B cell (primary cell): ENCODE results near the gene TGDS. TPM values are rescaled to one million over a fixed set of nuclear protein-coding genes. Genes with fewer than 3 reads are reported as not detected.
"Not testable (repeated sequence)": the region's sequence is repeated elsewhere in the genome, so short reads cannot be mapped to it uniquely, and the experiment has no call there.

ENCODE experiments used
- ATAC-seq: fragments of 200-7000 bp; cut with Tn5 transposase; one replicate; pipeline ENCODE4 v1.10.0; 2021; ENCODE audit warnings: low read depth, mild to moderate bottlenecking, moderate number of reproducible peaks, moderate library complexity
- CTCF ChIA-PET: fragments of 350-600 bp; sonication (Branson Sonifier 250); formaldehyde crosslinking; loops from one replicate; lab custom pipeline; 2021; ENCODE audit warnings: antibody characterized with exemption, inconsistent platforms; lab: Charles Lee
- POLR2A ChIA-PET: fragments of 350-600 bp; sonication (Branson Sonifier 250); formaldehyde crosslinking; loops from one replicate; lab custom pipeline; 2021; ENCODE audit warnings: antibody characterized with exemption; lab: Charles Lee
- DNase-seq: peaks from one replicate; pipeline ENCODE4 v3.0.0; 2013
- H2AFZ ChIP-seq: 2 replicates; pipeline ENCODE4 v1.6.1; 2012; ENCODE audit warnings: mild to moderate bottlenecking, low read depth, low read length; ENCODE audit not compliant: insufficient read depth, poor library complexity, severe bottlenecking
- H3K27ac ChIP-seq, 2 donors: 1 replicate in 1 of 2; 2 replicates in 1 of 2; pipeline ENCODE4 v1.5.1; 2012 to 2013; ENCODE audit warnings: low read length in 2 of 2, mild to moderate bottlenecking in 2 of 2, moderate library complexity in 1 of 2
- H3K27me3 ChIP-seq, 4 experiments: fragments of 200-600 bp in 1 of 4; sonication (generic) in 1 of 4; replicated peaks in 1 of 4; 1 replicate in 2 of 4; 2 replicates in 2 of 4; pipeline versions ENCODE4 v1.6.1 to v1.7.0; 2013 to 2016; ENCODE audit warnings: low read length in 3 of 4, mild to moderate bottlenecking in 2 of 4, mixed read lengths in 1 of 4, moderate library complexity in 1 of 4; ENCODE audit not compliant: insufficient read depth in 4 of 4, control insufficient read depth in 3 of 4; ENCODE audit errors: control extremely low read depth in 1 of 4
- H3K36me3 ChIP-seq, 2 experiments: replicated peaks in 1 of 2; 1 replicate in 1 of 2; 2 replicates in 1 of 2; pipeline versions ENCODE4 v1.6.1 to v1.7.1; 2013; ENCODE audit warnings: low read length in 1 of 2; ENCODE audit not compliant: insufficient read depth in 2 of 2, control insufficient read depth in 1 of 2; ENCODE audit errors: control extremely low read depth in 1 of 2, extremely low read depth in 1 of 2
- H3K4me1 ChIP-seq, 2 donors: fragments of 200-600 bp in 1 of 2; sonication (generic) in 1 of 2; 1 replicate in 1 of 2; 2 replicates in 1 of 2; pipeline versions ENCODE4 v1.5.1 to v1.6.1; 2013 to 2017; ENCODE audit warnings: low read length in 2 of 2; ENCODE audit not compliant: control insufficient read depth in 2 of 2, insufficient read depth in 2 of 2
- H3K4me2 ChIP-seq: replicated peaks from 2 replicates; pipeline ENCODE3; 2012; ENCODE audit warnings: mild to moderate bottlenecking, low read depth, low read length; ENCODE audit not compliant: poor library complexity, severe bottlenecking
- H3K4me3 ChIP-seq, 5 experiments: fragments of 200-600 bp in 1 of 5; sonication (generic) in 1 of 5; 1 replicate in 3 of 5; 2 replicates in 2 of 5; pipeline versions ENCODE4 v1.5.1 to v1.7.0; 2011 to 2016; ENCODE audit warnings: low read length in 4 of 5, mild to moderate bottlenecking in 4 of 5, low read depth in 2 of 5, control low read depth in 1 of 5, moderate library complexity in 1 of 5; ENCODE audit not compliant: insufficient read depth in 1 of 5; ENCODE audit errors: control extremely low read depth in 1 of 5, extremely low read depth in 1 of 5
- H3K79me2 ChIP-seq: fragments of 200-600 bp; sonication (generic); one replicate; pipeline ENCODE4 v1.6.0; 2016; ENCODE audit warnings: low read length; ENCODE audit not compliant: control insufficient read depth, insufficient read depth
- H3K9ac ChIP-seq: fragments of 200-600 bp; sonication (generic); 2 replicates; pipeline ENCODE4 v1.6.1; 2017; ENCODE audit warnings: mild to moderate bottlenecking, low read length, moderate library complexity
- H3K9me3 ChIP-seq, 3 donors: one replicate each; pipeline versions ENCODE4 v1.6.1 to v1.7.1; 2013; ENCODE audit warnings: low read length in 2 of 3; ENCODE audit not compliant: control insufficient read depth in 2 of 3, insufficient read depth in 1 of 3; ENCODE audit errors: control extremely low read depth in 1 of 3
- H4K20me1 ChIP-seq: 2 replicates; pipeline ENCODE4 v1.6.0; 2012; ENCODE audit warnings: mild to moderate bottlenecking, low read length; ENCODE audit not compliant: insufficient read depth, control insufficient read depth, poor library complexity, severe bottlenecking
- H3K27ac Mint-ChIP-seq: one replicate; pipeline ENCODE4 v1.8.0; 2021; ENCODE audit warnings: mixed read lengths
- H3K27me3 Mint-ChIP-seq: one replicate; pipeline ENCODE4 v1.8.0; 2021; ENCODE audit warnings: mixed read lengths
- H3K4me1 Mint-ChIP-seq: one replicate; pipeline ENCODE4 v1.8.0; 2021; ENCODE audit warnings: mixed read lengths
- H3K4me3 Mint-ChIP-seq: one replicate; pipeline ENCODE4 v1.8.0; 2021; ENCODE audit warnings: mixed read lengths
- H3K9me3 Mint-ChIP-seq: one replicate; pipeline ENCODE4 v1.8.0; 2022; ENCODE audit warnings: mixed read lengths; ENCODE audit not compliant: insufficient read depth
- EZH2 ChIP-seq: IDR thresholded peaks from 2 replicates; pipeline ENCODE4 v1.6.1; 2012; ENCODE audit warnings: borderline replicate concordance, low read depth, mild to moderate bottlenecking, moderate library complexity, low read length; ENCODE audit not compliant: insufficient read depth, poor library complexity, severe bottlenecking
- WGBS: methylation state at CpG from one replicate; pipeline ENCODE4 v1.1.5; 2013; ENCODE audit warnings: missing lambda C conversion rate; ENCODE audit not compliant: insufficient coverage; 5-methylcytosine and 5-hydroxymethylcytosine counted together
- intact Hi-C: fragments of 100-400 bp; cut with micrococcal nuclease; formaldehyde crosslinking; loops from one replicate; pipeline ENCODE4 v1.10.0; 2022
- polyA plus RNA-seq: library from polyadenylated mRNA; depleted of rRNA; stranded (reverse); fragments of >200 nt; gene quantifications from 2 replicates; pipeline ENCODE4 v1.2.3, GENCODE V29; 2012
- total RNA-seq, 2 donors: library from RNA; stranded (reverse); fragments of 120-200 nt in 1 of 2; gene quantifications; 1 replicate in 1 of 2; 2 replicates in 1 of 2; pipeline versions ENCODE4 v1.2.3 to v1.2.4, GENCODE V29; 2013 to 2022
- TF ChIP-seq, protein P1 (sequence below): fragments of 200-600 bp; IDR thresholded peaks from one replicate; pipeline ENCODE4 v1.8.0; 2022; ENCODE audit warnings: antibody characterized with exemption, mild to moderate bottlenecking

The TGDS gene
- total and polyA plus RNA-seq, 2 donors (not counting 1 experiment from before 2014, with no cell fraction given): 11.7 to 14.7 TPM

DNA sequence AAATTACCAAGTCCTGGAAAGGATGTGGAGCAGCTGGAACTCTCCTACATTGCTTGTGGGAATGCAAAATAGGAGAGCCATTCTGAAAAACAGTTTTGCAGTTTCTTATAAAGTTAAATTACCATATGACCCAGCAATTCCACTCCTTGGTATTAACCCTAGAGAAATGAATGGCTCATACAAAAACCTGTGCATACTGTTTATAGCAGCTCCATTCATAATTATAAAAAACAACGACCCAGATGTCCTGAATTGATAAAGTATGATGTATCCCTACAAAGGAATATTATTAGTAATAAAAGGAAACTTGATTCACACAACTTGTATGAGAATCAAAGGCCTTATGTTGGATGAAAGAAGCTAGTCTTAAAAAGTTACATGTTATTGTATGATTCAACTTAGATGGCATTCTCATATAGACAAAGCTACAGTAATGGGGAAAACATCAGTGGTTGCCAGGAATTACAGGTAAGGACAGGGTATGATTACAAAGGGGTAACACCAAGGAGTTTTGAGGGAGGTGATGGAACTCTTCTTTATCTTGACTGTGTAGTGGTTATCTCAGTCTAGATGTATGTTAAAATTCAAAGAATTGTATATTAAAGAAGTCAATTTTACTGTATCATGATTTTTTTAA lies 41.1 kb upstream of the TGDS start:
- intact Hi-C loops: no loop called here
- no peaks in the 10 kb centered on the region for H3K9me3 ChIP-seq
- no peaks in the 10 kb centered on the region for H3K79me2 ChIP-seq
- DNase-seq (no peak), ATAC-seq (no peak)
- Mint-ChIP-seq H3K27me3 (peaks cover 6% of the 10 kb centered on the region), H3K27ac (no peak overlapping the region), H3K4me3 (no peak overlapping the region), H3K9me3 (no peaks in the 10 kb centered on the region), H3K4me1 (no peaks in the 10 kb centered on the region)
- H3K9ac ChIP-seq: no peak overlapping the region
- H3K4me1 ChIP-seq: no peaks in the 10 kb centered on the region
- H3K27ac ChIP-seq: no peak overlapping the region
- peaks cover 0 to 2% of the 10 kb centered on the region in 2 experiments for H3K36me3 ChIP-seq
- H4K20me1 ChIP-seq: no peaks in the 10 kb centered on the region
- no peak overlapping the region for H3K4me3 ChIP-seq
- no CpG with 5 or more reads among the region's 1 CpG for WGBS
- ChIA-PET CTCF (interaction anchor here (0.7 kb wide), 1 partner anchor 18 kb away, joined by 3 read pairs; no protein-coding TSS in a partner anchor), POLR2A (no interaction called here)
- no peaks in the 10 kb centered on the region for H3K27me3 ChIP-seq
- H2AFZ ChIP-seq: no peak overlapping the region
- H3K4me2 ChIP-seq: no peak overlapping the region
- no peak for TF ChIP-seq EZH2
- TF ChIP-seq, protein P1, sequence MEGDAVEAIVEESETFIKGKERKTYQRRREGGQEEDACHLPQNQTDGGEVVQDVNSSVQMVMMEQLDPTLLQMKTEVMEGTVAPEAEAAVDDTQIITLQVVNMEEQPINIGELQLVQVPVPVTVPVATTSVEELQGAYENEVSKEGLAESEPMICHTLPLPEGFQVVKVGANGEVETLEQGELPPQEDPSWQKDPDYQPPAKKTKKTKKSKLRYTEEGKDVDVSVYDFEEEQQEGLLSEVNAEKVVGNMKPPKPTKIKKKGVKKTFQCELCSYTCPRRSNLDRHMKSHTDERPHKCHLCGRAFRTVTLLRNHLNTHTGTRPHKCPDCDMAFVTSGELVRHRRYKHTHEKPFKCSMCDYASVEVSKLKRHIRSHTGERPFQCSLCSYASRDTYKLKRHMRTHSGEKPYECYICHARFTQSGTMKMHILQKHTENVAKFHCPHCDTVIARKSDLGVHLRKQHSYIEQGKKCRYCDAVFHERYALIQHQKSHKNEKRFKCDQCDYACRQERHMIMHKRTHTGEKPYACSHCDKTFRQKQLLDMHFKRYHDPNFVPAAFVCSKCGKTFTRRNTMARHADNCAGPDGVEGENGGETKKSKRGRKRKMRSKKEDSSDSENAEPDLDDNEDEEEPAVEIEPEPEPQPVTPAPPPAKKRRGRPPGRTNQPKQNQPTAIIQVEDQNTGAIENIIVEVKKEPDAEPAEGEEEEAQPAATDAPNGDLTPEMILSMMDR: no peak

DNA sequence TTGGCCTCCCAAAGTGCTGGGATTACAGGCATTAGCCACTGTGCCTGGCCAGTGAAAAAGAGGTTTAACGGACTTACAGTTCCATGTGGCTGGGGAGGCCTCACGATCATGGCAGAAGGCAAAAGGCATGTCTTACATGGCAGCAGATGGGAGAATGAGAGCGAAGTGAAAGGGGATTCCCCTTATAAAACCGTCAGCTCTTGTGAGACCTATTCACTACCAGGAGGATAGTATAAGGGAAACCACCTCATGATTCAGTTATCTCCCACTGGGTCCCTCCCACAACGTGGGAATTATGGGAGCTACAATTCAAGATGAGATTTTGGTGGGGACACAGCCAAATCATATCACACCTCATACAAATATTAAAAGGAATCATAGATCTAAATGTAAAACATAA lies 40.1 kb upstream of the TGDS start:
- H3K9me3 Mint-ChIP-seq, H3K4me3 ChIP-seq, H3K27me3 Mint-ChIP-seq, H3K4me3 Mint-ChIP-seq, H3K4me1 Mint-ChIP-seq, DNase-seq, ATAC-seq, H4K20me1 ChIP-seq, H3K79me2 ChIP-seq, H3K27ac Mint-ChIP-seq, H3K9ac ChIP-seq, H3K27ac ChIP-seq, H3K4me1 ChIP-seq, H3K9me3 ChIP-seq, intact Hi-C loops, H2AFZ ChIP-seq, H3K27me3 ChIP-seq, H3K4me2 ChIP-seq, H3K36me3 ChIP-seq: not testable (repeated sequence)
- ChIA-PET POLR2A (interaction anchor here (0.6 kb wide), 1 partner anchor 34 kb away, joined by 7 read pairs; no protein-coding TSS in a partner anchor), CTCF (interaction anchor here (0.7 kb wide), 1 partner anchor 19 kb away, joined by 3 read pairs; no protein-coding TSS in a partner anchor)
- no CpG with 5 or more reads among the region's 5 CpGs for WGBS
